GM19099 (cell line): ENCODE data around the gene ARHGEF38.

Source experiments
- POLR2A ChIP-seq: IDR thresholded peaks from 3 replicates; pipeline ENCODE4 v1.6.1; 2011; ENCODE audit warnings: low read depth; ENCODE audit not compliant: insufficient read length; ENCODE audit errors: extremely low read depth

Gene ARHGEF38, protein sequence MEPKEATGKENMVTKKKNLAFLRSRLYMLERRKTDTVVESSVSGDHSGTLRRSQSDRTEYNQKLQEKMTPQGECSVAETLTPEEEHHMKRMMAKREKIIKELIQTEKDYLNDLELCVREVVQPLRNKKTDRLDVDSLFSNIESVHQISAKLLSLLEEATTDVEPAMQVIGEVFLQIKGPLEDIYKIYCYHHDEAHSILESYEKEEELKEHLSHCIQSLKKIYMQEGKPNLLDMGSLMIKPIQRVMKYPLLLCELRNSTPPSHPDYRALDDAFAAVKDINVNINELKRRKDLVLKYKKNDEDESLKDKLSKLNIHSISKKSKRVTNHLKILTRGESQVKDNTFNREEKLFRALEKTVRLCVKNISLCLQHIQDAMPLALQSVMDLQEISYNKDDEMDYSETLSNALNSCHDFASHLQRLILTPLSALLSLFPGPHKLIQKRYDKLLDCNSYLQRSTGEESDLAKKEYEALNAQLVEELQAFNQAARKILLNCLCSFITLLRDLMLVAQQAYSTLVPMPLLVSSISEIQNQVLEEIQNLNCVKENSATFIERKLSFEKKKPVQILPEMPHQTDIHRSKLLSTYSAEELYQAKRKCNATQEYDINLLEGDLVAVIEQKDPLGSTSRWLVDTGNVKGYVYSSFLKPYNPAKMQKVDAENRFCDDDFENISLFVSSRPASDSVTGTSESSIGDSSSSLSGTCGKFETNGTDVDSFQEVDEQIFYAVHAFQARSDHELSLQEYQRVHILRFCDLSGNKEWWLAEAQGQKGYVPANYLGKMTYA

GRCh38 chr4:105551965-105552746 is at the start of gene ARHGEF38:
TSS of gene ARHGEF38 (plus strand) at chr4:105552620. CDS start at chr4:105552766, 146 bp downstream.
- no peak for TF ChIP-seq POLR2A

GRCh38 chr4:105503484-105503883 is 48.9 kb upstream of the ARHGEF38 start:
- TF ChIP-seq POLR2A = no peak

DNA sequence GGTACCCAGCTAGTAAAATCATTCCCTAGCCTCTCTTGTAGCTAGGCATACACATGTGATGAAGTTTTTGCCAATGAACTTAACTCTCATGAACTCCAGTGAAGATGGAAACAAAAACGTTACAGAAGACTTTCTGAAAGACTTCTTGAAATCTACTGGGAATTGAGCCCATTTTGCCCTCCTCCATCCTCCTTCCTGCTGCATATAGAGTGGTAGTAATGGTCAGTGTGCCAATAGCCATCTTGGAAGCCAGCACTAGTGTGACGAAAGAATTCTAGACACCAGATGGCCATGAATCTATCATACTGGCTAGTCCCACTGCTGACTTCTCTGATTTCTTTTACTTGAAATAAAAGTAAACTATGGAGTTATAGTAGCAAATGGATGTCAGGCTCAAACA is 47.7 kb upstream of the ARHGEF38 start:
- TF ChIP-seq POLR2A = no peak

DNA sequence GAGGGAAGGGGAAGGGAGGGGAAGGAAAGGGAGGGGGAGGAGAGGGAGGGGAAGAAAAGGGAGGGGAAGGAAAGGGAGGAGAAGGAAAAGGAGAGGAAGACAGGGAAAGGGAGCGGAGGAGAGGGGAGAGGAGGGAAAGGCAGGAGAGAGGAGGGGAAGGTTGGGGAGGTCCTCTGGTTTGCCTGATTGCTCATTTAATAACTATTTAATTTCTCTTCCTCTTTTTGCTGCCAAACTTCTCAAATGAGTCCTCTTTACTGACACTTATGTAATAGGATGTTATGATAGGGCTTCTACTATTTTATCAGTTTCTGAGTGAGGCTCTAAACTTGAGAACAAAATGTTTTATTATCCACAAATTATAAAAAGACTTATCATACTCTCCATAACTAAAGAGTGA is 43.1 kb upstream of the ARHGEF38 start:
- no peak for TF ChIP-seq POLR2A

DNA sequence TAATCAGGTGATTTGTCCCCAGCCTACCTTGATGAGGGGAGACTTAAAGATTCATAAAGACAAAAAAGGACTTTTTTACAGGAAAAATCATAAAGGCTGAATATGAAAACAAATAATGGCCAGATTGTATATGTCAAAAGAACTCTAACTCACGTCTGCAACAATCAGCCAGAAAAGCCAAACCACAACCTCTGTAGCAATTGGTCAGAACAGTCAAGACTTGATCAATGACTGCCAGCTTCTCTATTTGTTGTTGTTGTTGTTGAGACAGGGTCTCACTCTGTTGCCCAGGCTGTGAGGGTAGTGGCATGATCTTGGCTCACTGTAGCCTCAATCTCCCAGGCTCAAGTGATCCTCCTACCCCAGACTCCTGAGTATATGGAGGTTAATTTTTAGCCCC is 42.7 kb upstream of the ARHGEF38 start:
- TF ChIP-seq POLR2A = no peak

DNA sequence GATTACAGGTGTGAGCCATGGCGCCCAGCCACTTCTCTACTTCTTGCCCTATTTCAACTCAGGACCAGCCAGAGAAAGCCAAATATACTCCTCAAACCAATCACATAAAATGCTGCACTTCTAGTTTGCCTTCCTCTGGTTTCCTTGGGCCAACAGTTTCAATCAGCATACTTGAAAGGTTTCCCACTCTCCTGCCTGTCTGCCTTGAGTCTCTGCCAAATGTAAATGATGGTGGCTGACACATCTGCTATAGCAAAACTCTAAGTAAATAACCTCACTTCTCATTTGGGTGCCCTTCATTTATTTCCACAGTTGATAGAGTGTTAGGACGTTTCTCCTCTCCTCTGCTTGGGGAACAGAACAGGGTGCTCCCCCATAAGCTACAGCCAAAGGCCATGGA is 42.2 kb upstream of the ARHGEF38 start:
- TF ChIP-seq POLR2A = no peak

GRCh38 chr4:105520819-105521790 is 31.3 kb upstream of the ARHGEF38 start:
- TF ChIP-seq POLR2A = no peak

GRCh38 chr4:105526656-105527055 is 25.8 kb upstream of the ARHGEF38 start:
- TF ChIP-seq POLR2A = no peak

GRCh38 chr4:105527081-105527480 is 25.3 kb upstream of the ARHGEF38 start:
- no peak for TF ChIP-seq POLR2A

DNA sequence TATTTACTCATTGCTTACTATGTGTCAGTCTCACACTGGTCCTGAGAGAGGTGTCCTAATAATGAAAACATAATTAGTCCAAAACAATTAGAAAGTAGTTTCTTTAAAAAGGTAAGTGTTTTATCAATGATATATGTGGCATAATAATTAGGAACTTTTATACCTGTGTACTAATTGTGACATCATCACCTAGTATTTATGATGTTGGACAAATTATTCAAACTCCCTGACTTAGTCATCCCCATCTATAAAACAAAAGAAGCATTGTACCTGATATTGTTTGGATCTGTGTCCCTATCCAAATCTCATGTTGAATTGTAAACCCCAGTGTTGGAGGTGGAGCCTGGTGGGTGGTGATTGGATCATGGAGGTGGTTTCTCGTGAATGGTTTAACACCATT is 15.8 kb upstream of the ARHGEF38 start:
- no peak for TF ChIP-seq POLR2A

- TF ChIP-seq POLR2A = no peak
Observed at GRCh38 chr4:105541420-105541819, 11.0 kb upstream of the ARHGEF38 start.

GRCh38 chr4:105542039-105542438 is 10.4 kb upstream of the ARHGEF38 start:
- no peak for TF ChIP-seq POLR2A

DNA sequence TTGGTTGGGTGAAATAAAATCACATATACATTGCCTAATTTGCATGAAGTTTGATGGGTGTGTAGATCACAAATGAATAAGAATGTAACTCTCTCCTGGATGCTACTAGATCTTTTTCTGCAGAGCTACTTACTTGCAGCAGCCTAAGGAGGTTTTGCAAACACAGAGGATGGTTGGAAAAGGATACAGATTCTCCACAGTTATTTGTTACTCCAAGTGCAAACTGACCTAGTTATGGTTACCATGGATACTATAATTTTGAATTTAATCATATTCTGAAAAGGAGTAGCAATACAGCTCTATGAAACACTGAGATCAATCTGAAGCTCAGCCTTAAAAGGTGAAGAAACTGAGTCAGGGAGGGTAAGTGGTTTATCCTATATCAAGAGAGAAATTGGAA is 9.1 kb upstream of the ARHGEF38 start:
- TF ChIP-seq POLR2A = no peak

- no peak for TF ChIP-seq POLR2A
Observed at GRCh38 chr4:105543881-105544280, 8.5 kb upstream of the ARHGEF38 start.

GRCh38 chr4:105544520-105545286 is 7.7 kb upstream of the ARHGEF38 start:
- no peak for TF ChIP-seq POLR2A
